NCI-H1436 (cell line): ENCODE data around the gene BAIAP2L2.
"Not testable (repeated sequence)": the region's sequence is repeated elsewhere in the genome, so short reads cannot be mapped to it uniquely, and the experiment has no call there.

ENCODE experiments used
- DNase-seq: peaks from one replicate; lab custom pipeline; 2025; lab: John Stamatoyannopoulos, UW

Gene BAIAP2L2

GRCh38 chr22:38080850-38081635, 29.4 kb downstream of the BAIAP2L2 start:
- DNase-seq: no peak

DNA sequence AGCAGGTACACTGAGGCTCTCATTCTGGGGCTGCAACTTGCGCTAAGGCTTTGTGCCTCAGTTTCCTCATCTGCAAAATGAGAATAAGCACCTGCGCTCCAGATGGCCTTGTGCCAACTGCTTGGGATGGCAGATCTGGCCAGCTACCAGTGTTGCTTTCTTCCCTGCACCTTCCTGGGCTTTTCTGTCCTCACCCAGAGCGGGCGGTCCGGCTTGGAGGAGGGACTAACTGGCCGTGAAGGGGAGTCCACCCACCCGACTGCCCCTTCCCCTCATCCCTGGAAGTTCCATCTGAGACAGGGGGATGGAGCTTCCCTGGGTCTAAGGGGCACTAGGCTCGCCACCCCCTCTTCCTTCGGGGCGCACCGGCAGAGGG, 30.0 kb downstream of the BAIAP2L2 start:
- DNase-seq: no peak

DNA sequence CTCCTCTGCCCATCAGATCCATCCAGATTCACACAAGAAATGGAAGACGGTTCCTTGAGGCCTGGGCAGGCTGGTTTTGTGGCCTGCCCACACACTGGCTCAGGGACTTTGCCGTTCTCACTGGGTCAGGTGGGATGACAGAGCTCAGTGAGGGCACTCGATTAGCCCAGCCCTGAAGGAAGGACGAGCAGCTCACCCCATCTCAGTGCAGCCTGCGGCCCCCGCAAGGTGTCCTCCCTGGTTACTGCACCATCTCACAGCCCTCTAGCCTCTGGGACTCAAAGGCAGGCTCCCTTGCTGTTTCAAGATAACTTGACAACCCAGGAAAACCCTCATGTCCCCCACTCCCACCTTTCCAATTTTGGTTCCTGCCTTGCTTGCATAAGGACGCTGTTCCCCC, 30.7 kb downstream of the BAIAP2L2 start:
- DNase-seq: no peak

GRCh38 chr22:38079208-38079607, 31.3 kb downstream of the BAIAP2L2 start:
- DNase-seq: not testable (repeated sequence)

DNA sequence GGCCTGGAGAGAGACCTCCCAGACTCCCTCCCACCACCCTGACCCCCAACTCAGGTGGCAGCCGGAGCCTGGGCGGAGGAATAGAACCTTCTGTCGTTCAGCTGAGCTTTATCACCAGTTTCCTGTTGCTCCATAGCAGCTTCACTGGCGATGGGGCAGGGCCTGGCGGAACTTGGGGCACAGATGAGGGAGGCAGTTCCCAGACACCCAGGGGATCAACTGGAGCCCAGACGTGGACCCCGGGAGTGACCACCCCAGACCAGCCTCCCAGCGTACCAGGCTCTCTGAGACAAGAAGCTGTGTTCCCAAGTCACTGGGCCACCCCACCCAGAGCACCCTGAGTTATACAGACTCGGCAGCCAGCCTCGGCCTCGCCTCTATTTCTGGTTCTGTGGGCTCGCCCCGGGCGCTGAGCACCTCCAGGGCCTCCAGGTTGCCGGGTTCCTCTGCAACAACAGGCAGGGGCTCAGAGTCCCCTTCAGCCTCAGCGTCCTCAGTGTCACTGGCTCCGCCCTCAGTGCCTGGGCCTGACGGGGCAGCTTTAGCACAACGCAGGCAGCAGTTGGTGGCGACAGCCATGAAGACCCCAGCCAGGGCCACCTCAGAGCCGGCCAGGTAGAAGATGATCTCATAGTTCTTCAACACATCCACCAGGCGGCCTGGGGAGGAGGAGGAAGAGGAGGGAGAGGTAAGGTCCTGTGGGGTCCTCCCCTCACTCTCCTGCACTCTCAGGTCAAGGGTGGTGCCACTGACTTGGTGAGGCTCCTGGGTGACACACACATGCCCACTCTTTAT, 32.2 kb downstream of the BAIAP2L2 start:
- no peak for DNase-seq

DNA sequence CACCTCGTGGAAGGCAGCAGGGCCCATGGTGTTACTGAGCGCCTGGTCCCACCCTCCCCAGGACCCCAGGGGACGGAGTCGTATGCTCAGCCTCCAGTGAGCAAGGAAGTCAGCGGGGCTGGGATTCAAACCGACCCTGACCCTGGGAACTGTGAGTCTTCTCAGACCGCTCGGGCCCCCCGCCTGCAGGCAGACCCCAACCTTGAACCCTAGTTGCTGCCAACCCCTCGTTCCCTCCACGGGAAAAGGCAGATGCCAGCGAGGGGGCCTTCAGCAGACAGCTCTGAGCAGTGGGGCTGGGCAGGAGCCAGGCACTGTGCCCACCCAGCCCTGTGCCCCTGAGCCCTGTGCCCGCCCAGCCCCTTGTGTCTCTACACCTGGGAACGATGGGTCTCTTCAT, 32.9 kb downstream of the BAIAP2L2 start:
- DNase-seq: no peak

DNA sequence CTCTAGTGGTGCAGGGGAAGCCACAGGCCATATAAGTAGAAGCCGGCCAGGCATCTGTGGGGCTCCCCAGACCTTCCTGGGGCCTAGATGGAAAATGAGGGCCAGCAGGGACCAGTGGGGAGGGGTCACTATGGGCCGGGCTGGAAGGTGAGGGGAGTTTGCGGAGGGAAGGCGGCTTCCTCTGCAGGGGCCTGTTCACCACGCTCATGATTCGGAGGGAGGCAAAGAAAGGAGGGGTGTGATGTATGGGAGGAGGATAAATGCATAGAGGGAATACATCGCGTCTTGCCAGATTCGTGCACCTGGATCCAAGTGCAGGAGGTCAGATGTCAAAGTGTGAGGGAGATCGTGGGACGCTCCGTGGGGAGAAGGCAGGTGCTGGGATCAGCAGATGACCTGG, 33.4 kb downstream of the BAIAP2L2 start:
- no peak for DNase-seq

DNA sequence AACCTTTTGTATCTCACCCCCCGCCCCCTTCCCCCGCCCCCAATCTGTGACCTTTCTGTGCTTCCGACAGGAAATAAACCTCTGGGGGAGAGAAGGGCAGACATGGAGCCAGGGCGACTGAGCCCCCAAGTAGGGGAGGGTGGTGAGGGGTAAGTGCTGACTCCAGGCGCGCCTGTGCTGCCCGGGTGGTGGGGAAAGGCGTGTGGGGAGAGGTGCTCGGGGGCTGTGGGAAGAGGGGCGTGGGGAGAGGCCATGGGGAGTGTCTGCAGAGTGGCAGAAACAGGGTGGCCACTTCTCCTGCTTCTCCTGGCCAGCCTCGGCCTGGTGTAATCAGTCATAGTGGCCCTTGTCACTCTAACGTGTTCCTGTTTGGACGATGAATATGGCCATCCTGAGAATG, 34.5 kb downstream of the BAIAP2L2 start:
- DNase-seq: no peak

- no peak for DNase-seq
These were observed 35.2 kb downstream of the BAIAP2L2 start for GRCh38 chr22:38075105-38075825.

- no peak for DNase-seq
These were observed 36.0 kb downstream of the BAIAP2L2 start for GRCh38 chr22:38074181-38075104.

- DNase-seq: no peak
These were observed 37.0 kb downstream of the BAIAP2L2 start for GRCh38 chr22:38073150-38074130.

DNA sequence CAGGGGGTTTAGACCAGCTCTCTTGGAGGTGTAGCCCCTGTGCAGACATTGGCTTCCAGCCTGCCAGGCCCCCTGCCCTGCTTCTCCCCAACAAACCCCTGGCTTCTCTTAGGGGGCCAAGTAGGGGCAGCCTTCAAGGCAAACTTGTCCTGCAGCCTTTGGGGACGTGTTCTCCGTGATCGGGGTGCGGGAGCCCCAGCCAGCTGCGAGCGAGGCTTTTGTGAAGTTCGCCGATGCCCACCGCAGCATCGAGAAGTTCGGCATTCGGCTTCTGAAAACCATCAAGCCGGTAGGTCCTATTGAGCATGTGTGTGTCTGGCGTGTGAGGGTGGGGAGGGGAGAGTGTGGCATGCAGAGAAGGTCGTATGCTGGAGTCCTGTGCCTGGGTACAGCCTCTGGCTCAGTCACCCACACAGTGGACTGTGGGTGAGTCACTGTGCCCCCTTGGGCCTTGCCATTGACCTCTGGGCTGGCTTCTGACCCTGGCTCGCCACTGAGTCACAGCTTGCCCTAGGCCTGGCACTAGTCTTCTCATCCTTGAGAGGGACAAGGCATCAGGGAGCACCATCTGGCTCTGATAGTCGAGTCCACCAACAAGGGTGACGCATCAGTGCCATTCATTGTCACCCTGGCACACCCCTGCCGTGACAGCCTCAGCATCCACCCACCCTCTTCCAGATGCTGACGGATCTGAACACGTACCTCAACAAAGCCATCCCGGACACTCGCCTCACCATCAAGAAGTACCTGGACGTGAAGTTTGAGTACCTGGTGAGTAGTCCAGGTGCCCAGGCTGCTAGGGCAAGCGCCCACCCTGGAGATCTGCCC, 37.9 kb downstream of the BAIAP2L2 start:
- DNase-seq: no peak

- no peak for DNase-seq
These were observed 38.8 kb downstream of the BAIAP2L2 start for GRCh38 chr22:38071421-38072321.

DNA sequence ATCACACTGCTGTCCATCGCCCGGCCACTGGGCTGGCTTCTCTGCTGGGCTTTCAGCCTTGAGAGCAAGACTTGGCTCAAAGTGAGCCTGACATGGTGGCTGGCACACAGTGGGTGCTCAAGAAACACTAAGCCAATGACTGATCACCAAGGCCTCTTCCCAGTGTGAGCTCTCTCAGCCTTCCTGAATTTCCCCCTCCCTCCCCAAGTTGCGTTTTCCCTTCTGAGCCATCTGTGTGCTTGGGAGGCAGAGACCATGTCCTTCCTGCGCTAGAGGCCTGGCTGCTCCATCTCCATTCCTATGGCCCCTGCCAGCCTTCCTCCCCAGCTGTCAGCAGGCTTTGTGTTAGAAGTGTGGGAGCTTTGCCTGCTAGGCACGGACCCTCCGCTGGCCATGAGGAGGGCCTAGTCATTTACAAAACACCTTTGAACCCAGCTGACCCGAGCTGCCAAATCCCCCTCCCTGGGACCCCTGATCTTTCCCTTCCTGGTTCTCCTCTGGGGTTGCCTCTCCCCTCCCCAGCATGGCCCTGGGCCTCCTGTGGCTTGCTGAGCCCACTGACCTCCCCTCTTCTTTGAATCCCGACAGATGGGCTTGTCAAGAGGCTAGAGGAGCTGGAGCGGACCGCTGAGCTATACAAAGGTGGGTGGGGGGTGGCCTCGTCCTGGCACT, 40.1 kb downstream of the BAIAP2L2 start:
- no peak for DNase-seq

DNA sequence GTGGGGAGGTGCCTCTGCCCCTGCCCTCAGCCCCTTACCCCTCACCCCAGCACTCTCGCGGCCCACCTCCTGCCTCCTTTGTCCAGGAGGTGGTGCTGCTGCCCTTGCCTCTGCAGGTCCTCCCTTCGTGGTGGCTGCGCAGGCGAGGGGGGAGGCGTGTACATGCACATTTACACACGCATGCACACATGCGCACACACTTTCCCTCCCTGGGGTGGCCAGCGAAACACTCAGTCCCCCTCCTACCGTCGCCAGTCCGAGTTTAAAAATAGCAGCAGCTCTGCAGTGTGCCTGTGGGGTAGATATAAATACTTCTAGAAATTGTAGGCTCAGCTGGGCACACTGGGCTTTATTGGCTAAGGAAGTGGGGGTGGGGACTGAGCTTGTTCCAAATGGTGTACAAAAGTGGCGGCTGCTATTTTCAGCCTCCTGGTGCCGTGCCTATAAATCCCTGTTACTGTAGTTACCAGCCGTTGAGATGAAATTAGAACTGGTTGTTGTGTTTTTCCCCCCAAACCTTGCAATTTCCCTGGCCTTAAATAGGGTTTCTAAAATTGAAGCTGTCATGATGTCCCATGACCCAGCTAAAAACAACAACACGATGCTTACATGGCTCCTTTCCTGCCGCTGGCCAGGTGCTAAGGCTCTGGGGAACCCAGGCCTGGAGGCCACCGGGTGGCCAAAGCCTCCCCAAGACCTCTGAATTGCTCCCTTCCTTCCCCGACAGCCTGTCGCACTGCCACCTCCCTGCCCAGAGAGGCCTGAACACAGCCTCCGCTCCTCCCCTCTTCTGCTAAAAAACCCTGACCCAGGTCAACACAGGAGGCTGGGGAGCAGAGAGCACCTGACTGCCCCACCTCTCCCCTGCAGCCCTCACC, 40.9 kb downstream of the BAIAP2L2 start:
- no peak for DNase-seq

DNA sequence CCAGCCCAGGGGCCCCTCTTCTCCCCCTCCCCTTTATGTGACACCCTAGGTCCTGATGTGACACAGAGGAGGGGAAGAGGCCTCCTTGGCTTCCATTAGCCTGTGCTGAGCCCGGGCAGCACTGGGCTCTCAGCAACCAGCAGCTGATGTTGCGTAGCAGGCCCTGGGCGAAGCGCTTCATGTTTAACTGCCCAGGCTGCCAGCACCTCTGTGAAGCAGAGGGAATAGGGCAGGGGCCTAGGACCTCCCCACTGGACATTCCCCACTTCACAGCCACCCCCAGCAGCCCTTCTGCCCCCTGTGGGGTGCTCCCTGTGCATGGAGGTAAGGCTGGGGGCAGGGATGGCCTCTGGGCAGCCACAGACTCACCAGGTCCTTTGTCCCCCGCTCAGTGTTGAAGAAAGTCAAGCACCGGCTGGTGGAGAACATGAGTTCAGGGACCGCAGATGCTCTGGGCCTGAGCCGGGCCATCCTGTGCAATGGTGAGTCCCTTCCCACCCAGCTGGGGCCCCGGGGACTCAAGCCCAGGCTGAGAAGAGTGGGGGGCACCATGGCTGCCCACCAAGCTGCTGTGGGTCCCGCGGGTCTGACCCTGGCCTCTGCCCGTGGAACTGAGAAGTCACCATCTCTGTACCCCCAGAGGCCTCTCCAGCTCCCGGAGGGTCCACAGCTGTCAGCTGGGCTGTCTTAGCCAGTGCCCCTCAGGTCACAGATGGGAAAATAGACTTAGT, 41.7 kb downstream of the BAIAP2L2 start:
- no peak for DNase-seq
